ENCODE data around the gene CFAP97D1. TPM values are rescaled to one million over a fixed set of nuclear protein-coding genes. Genes with fewer than 3 reads are reported as not detected.
A peak's percentile ranks its signal among the peaks of the same experiment; 100 is the strongest.

Gene CFAP97D1
- total RNA-seq, 2 donors from 2014 or later: not detected

DNA sequence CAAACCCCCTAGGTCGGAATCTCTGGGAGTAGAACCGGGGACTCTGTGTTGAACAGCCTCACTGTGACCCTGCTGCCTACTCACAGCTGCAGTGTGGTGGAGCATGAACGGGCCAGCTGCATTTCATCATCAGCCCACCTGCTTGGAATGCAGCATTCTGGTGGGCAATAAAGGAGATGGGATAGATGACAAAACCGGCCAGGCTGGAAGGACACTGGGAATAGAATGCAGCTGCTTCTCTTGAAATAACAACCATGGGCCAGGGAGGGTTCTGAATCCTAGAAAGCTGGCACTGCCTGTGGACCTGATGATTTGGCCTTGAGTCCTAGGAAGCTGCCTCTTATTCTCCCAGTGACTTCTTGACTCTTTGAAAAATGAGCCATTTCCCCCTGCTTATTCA, 23.5 kb downstream of the CFAP97D1 start:
- Histone ChIP-seq H3K4me3 (ENCODE audit: low read length) (no peak overlapping the region), H3K9ac (ENCODE audit: extremely low read depth, low read length, poor library complexity, severe bottlenecking) (no peak overlapping the region), H3K27ac (ENCODE audit: low read depth, low read length) (no peak overlapping the region), H3K9me3 (ENCODE audit: control insufficient read depth, low read length) (peaks cover 4% of the 10 kb centered on the region), H3K36me3 (ENCODE audit: control insufficient read depth, insufficient read depth, low read length) (no peaks in the 10 kb centered on the region), H3K27me3 (ENCODE audit: control insufficient read depth, insufficient read depth, low read length, poor library complexity, severe bottlenecking) (no peaks in the 10 kb centered on the region), H3K4me1 (ENCODE audit: control insufficient read depth, insufficient read depth, low read length) (no peaks in the 10 kb centered on the region)
- Mint-ChIP-seq H3K27me3 (ENCODE audit: insufficient read depth) (no peaks in the 10 kb centered on the region), H3K4me1 (peaks cover 2% of the 10 kb centered on the region), H3K27ac (no peak overlapping the region), H3K9me3 (peaks cover 2% of the 10 kb centered on the region), H3K4me3 (no peak overlapping the region), H3K36me3 (ENCODE audit: low read depth) (peaks cover 6% of the 10 kb centered on the region)
- TF ChIP-seq, protein P1, sequence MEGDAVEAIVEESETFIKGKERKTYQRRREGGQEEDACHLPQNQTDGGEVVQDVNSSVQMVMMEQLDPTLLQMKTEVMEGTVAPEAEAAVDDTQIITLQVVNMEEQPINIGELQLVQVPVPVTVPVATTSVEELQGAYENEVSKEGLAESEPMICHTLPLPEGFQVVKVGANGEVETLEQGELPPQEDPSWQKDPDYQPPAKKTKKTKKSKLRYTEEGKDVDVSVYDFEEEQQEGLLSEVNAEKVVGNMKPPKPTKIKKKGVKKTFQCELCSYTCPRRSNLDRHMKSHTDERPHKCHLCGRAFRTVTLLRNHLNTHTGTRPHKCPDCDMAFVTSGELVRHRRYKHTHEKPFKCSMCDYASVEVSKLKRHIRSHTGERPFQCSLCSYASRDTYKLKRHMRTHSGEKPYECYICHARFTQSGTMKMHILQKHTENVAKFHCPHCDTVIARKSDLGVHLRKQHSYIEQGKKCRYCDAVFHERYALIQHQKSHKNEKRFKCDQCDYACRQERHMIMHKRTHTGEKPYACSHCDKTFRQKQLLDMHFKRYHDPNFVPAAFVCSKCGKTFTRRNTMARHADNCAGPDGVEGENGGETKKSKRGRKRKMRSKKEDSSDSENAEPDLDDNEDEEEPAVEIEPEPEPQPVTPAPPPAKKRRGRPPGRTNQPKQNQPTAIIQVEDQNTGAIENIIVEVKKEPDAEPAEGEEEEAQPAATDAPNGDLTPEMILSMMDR (conservative IDR thresholded peaks at IDR 0.05): no peak
- DNase-seq: peak; percentile 70
- 21 to 63% methylated on average over 1 to 4 of the region's 4 CpGs for WGBS, 2 experiments (ENCODE audit: insufficient coverage in 1 of 2, insufficient read length in 1 of 2)

DNA sequence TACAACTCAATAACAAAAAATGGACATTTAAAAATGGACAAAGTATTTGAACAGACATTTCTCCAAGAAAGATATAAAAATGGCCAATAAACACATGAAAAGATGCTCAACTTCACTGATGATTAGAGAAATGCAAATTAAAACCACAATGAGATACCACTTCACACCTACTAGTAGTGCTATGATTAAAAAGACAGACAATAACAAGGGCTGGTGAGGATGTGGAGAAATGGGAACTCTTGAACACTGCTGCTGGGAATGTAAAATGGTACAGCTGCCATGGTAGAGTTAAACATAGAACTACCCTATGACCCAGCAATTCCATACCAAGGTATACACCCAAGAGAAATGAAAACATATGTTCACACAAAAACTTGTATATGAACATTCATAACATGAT, 24.9 kb downstream of the CFAP97D1 start:
- Mint-ChIP-seq H3K27me3 (ENCODE audit: insufficient read depth) (no peaks in the 10 kb centered on the region), H3K36me3 (ENCODE audit: low read depth) (peaks cover 5% of the 10 kb centered on the region), H3K9me3 (no peaks in the 10 kb centered on the region), H3K4me3 (no peak overlapping the region), H3K4me1 (peaks cover 2% of the 10 kb centered on the region), H3K27ac (no peak overlapping the region)
- TF ChIP-seq, protein P1 (conservative IDR thresholded peaks at IDR 0.05): no peak
- H3K9ac ChIP-seq (ENCODE audit: extremely low read depth, low read length, poor library complexity, severe bottlenecking): no peak overlapping the region
- H3K4me1 ChIP-seq (ENCODE audit: control insufficient read depth, insufficient read depth, low read length): no peaks in the 10 kb centered on the region
- no peaks in the 10 kb centered on the region for H3K27me3 ChIP-seq (ENCODE audit: control insufficient read depth, insufficient read depth, low read length, poor library complexity, severe bottlenecking)
- no peak overlapping the region for H3K27ac ChIP-seq (ENCODE audit: low read depth, low read length)
- DNase-seq: no peak
- H3K4me3 ChIP-seq (ENCODE audit: low read length): no peak overlapping the region
- no peaks in the 10 kb centered on the region for H3K36me3 ChIP-seq (ENCODE audit: control insufficient read depth, insufficient read depth, low read length)
- H3K9me3 ChIP-seq (ENCODE audit: control insufficient read depth, low read length): no peaks in the 10 kb centered on the region

DNA sequence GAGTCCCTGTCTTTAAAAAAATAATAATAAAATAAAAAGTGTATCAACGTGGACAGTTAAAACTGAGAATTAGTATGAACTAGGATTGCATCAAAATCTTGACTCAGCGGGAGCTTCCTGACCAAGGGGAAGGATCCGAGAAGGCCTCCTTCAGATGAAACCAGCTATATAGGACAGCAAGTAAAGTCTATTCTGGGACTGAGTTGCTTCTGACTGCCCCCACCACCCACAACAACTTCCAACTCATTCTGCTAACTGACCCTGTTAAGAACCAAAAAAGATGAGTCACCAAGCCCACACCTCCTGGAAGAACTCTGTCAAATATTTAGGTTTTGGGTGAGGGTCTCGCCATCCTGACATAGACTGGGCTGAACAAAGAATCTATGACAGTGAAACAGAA, 27.8 kb downstream of the CFAP97D1 start:
- Mint-ChIP-seq H3K4me1 (peaks cover 2% of the 10 kb centered on the region), H3K9me3 (no peaks in the 10 kb centered on the region), H3K36me3 (ENCODE audit: low read depth) (peaks cover 5% of the 10 kb centered on the region), H3K27ac (no peak overlapping the region), H3K27me3 (ENCODE audit: insufficient read depth) (no peaks in the 10 kb centered on the region), H3K4me3 (no peak overlapping the region)
- Histone ChIP-seq H3K27ac (ENCODE audit: low read depth, low read length) (no peak overlapping the region), H3K36me3 (ENCODE audit: control insufficient read depth, insufficient read depth, low read length) (no peaks in the 10 kb centered on the region), H3K27me3 (ENCODE audit: control insufficient read depth, insufficient read depth, low read length, poor library complexity, severe bottlenecking) (no peaks in the 10 kb centered on the region), H3K4me3 (ENCODE audit: low read length) (no peak overlapping the region), H3K4me1 (ENCODE audit: control insufficient read depth, insufficient read depth, low read length) (no peaks in the 10 kb centered on the region), H3K9ac (ENCODE audit: extremely low read depth, low read length, poor library complexity, severe bottlenecking) (no peak overlapping the region), H3K9me3 (ENCODE audit: control insufficient read depth, low read length) (no peaks in the 10 kb centered on the region)
- 85 to 90% methylated on average over 4 of the region's 4 CpGs for WGBS, 2 experiments (ENCODE audit: insufficient coverage in 1 of 2, insufficient read length in 1 of 2)
- no peak for DNase-seq
- TF ChIP-seq, protein P1 (conservative IDR thresholded peaks at IDR 0.05): no peak
